HG03439 (cell line): ENCODE data around the gene SART3.
A peak's percentile ranks its signal among the peaks of the same experiment; 100 is the strongest.

Source experiments
- ATAC-seq: cut with Tn5 transposase; IDR thresholded peaks from one replicate; pipeline ENCODE4 v1.9.1; 2021; ENCODE audit warnings: mild to moderate bottlenecking, moderate library complexity; ENCODE audit not compliant: unreplicated experiment

The SART3 gene

GRCh38 chr12:108530161-108530560, 30.8 kb downstream of the SART3 start:
- no peak for ATAC-seq

- ATAC-seq = no peak
Measured at GRCh38 chr12:108527166-108527496, 33.8 kb downstream of the SART3 start.

GRCh38 chr12:108526482-108527165, 34.3 kb downstream of the SART3 start:
- ATAC-seq = no peak

- ATAC-seq = no peak
Measured at GRCh38 chr12:108525681-108526080, 35.3 kb downstream of the SART3 start.

- ATAC-seq = no peak
Measured at GRCh38 chr12:108523365-108523764, 37.6 kb downstream of the SART3 start.

GRCh38 chr12:108519558-108519957, 41.4 kb downstream of the SART3 start:
- ATAC-seq = no peak

GRCh38 chr12:108518716-108519496, 42.1 kb downstream of the SART3 start:
- ATAC-seq = no peak

- no peak for ATAC-seq
Measured at GRCh38 chr12:108518101-108518715, 42.8 kb downstream of the SART3 start.

GRCh38 chr12:108517288-108518100, 43.5 kb downstream of the SART3 start:
- no peak for ATAC-seq

- ATAC-seq = no peak
Measured at GRCh38 chr12:108516511-108517275, 44.3 kb downstream of the SART3 start.

GRCh38 chr12:108515916-108516315, 45.1 kb downstream of the SART3 start:
- ATAC-seq = no peak

- ATAC-seq = peak; percentile 88
Measured at GRCh38 chr12:108514973-108515814, 45.8 kb downstream of the SART3 start, which contains the start of gene FICD. TSS of gene FICD (plus strand) at chr12:108515277. CDS start at chr12:108516973, 1,696 bp downstream.

- no peak for ATAC-seq
Measured at GRCh38 chr12:108514468-108514972, 46.5 kb downstream of the SART3 start.

GRCh38 chr12:108511633-108512540, 49.1 kb downstream of the SART3 start:
- no peak for ATAC-seq

GRCh38 chr12:108510836-108511235, 50.1 kb downstream of the SART3 start:
- ATAC-seq = no peak

GRCh38 chr12:108509806-108510205, 51.2 kb downstream of the SART3 start:
- no peak for ATAC-seq

- ATAC-seq = no peak
Measured at GRCh38 chr12:108507971-108508642, 52.9 kb downstream of the SART3 start.

- no peak for ATAC-seq
Measured at GRCh38 chr12:108505129-108505528, 55.8 kb downstream of the SART3 start.
